PC-3 (cell line): ENCODE measurements around the gene TXNL4B. TPM values are rescaled to one million over a fixed set of nuclear protein-coding genes. Genes with fewer than 3 reads are reported as not detected.
"Not testable (repeated sequence)": the region's sequence is repeated elsewhere in the genome, so short reads cannot be mapped to it uniquely, and the experiment has no call there.

Experiments
- ATAC-seq: fragments of 200-7000 bp; cut with Tn5 transposase; 2 replicates; pipeline ENCODE4 v1.9.1; 2020; ENCODE audit warnings: mild to moderate bottlenecking, moderate library complexity
- BruUV-seq: library from RNA; stranded (reverse); fragments of 400-500 nt; replicated peaks from 2 replicates; lab custom pipeline; 2021; lab: Mats Ljungman, UMichigan
- CTCF ChIA-PET: fragments of 300-600 bp; sonication (Branson Sonifier 250); formaldehyde crosslinking; loops from one replicate; lab custom pipeline; 2022; ENCODE audit warnings: antibody characterized with exemption; lab: Charles Lee
- POLR2A ChIA-PET: fragments of 300-600 bp; sonication (Branson Sonifier 250); formaldehyde crosslinking; loops from one replicate; lab custom pipeline; 2022; ENCODE audit warnings: antibody characterized with exemption; ENCODE audit not compliant: unreplicated experiment; lab: Charles Lee
- DNase-seq: peaks from one replicate; pipeline ENCODE4 v3.0.0-alpha.2; 2015
- H2AFZ ChIP-seq: fragments of 300-600 bp; sonication (generic); 2 replicates; pipeline ENCODE4 v1.6.0; 2016; ENCODE audit warnings: antibody characterized with exemption, low read length
- H3F3A ChIP-seq: fragments of 300-600 bp; sonication (generic); one replicate; pipeline ENCODE4 v1.6.0; 2017; ENCODE audit warnings: antibody characterized with exemption, low read length, control low read depth, mild to moderate bottlenecking; ENCODE audit not compliant: unreplicated experiment
- H3K27ac ChIP-seq: fragments of 300-600 bp; sonication (generic); 2 replicates; pipeline ENCODE4 v1.5.1; 2016; ENCODE audit warnings: mild to moderate bottlenecking, low read length
- H3K27me3 ChIP-seq: fragments of 300-600 bp; sonication (generic); 2 replicates; pipeline ENCODE4 v1.6.1; 2016; ENCODE audit warnings: low read length, mixed read lengths
- H3K36me3 ChIP-seq: fragments of 300-600 bp; sonication (generic); 2 replicates; pipeline ENCODE4 v1.6.1; 2016; ENCODE audit warnings: low read depth, mixed run types, low read length, mixed read lengths
- H3K4me1 ChIP-seq: fragments of 300-600 bp; sonication (generic); 2 replicates; pipeline ENCODE4 v1.5.1; 2016; ENCODE audit warnings: low read length; ENCODE audit not compliant: insufficient read depth
- H3K4me2 ChIP-seq: fragments of 300-600 bp; sonication (generic); 2 replicates; pipeline ENCODE4 v1.6.0; 2016; ENCODE audit warnings: low read length
- H3K4me3 ChIP-seq: fragments of 300-600 bp; sonication (generic); 2 replicates; pipeline ENCODE4 v1.5.1; 2016; ENCODE audit warnings: mild to moderate bottlenecking, low read length, mixed read lengths
- H3K79me2 ChIP-seq: fragments of 300-600 bp; sonication (generic); 2 replicates; pipeline ENCODE4 v1.6.1; 2017; ENCODE audit warnings: low read length, mixed read lengths
- H3K9ac ChIP-seq: fragments of 300-600 bp; sonication (generic); 2 replicates; pipeline ENCODE4 v1.6.0; 2016; ENCODE audit warnings: mild to moderate bottlenecking, low read length
- H3K9me2 ChIP-seq: fragments of 300-600 bp; sonication (generic); replicated peaks from 2 replicates; pipeline ENCODE4 v1.6.1; 2016; ENCODE audit warnings: mixed run types, low read length, mixed read lengths
- H3K9me3 ChIP-seq: fragments of 300-600 bp; sonication (generic); 2 replicates; pipeline ENCODE4 v1.6.1; 2016; ENCODE audit warnings: low read length, mixed read lengths
- H4K20me1 ChIP-seq: fragments of 300-600 bp; sonication (generic); 2 replicates; pipeline ENCODE4 v1.6.1; 2016; ENCODE audit warnings: low read length, mixed read lengths
- CTCF ChIP-seq: fragments of 300-600 bp; sonication (generic); conservative IDR thresholded peaks from 2 replicates; pipeline ENCODE4 v1.5.1; 2017; ENCODE audit warnings: antibody characterized with exemption, low read depth, mild to moderate bottlenecking, low read length
- EZH2 ChIP-seq: fragments of 300-600 bp; sonication (generic); IDR thresholded peaks from one replicate; pipeline ENCODE4 v1.6.1; 2017; ENCODE audit warnings: antibody characterized with exemption, mild to moderate bottlenecking, low read length; ENCODE audit not compliant: unreplicated experiment
- EZH2phosphoT487 ChIP-seq: fragments of 300-600 bp; sonication (generic); IDR thresholded peaks from 2 replicates; pipeline ENCODE4 v1.6.1; 2018; ENCODE audit warnings: mild to moderate bottlenecking, antibody characterized with exemption, low read length, borderline replicate concordance
- intact Hi-C: fragments of 100-400 bp; cut with micrococcal nuclease; formaldehyde crosslinking; loops from 2 replicates; pipeline ENCODE4 v1.9.0; 2023
- total RNA-seq: library from RNA; depleted of rRNA; stranded (reverse); fragments of >200 nt; gene quantifications from 2 replicates; pipeline ENCODE4 v1.2.3, GENCODE V29; 2014

The TXNL4B gene
- total RNA-seq, 1 experiment from 2014 or later: 9.6 TPM

- Histone ChIP-seq H3F3A (no peaks in the 10 kb centered on the region), H3K4me3 (no peak overlapping the region), H3K9me3 (no peaks in the 10 kb centered on the region), H3K27me3 (peaks cover 14% of the 10 kb centered on the region), H3K36me3 (no peaks in the 10 kb centered on the region), H3K4me2 (no peak overlapping the region), H3K79me2 (no peaks in the 10 kb centered on the region), H4K20me1 (no peaks in the 10 kb centered on the region), H3K27ac (no peak overlapping the region), H3K4me1 (no peaks in the 10 kb centered on the region), H3K9me2 (no peaks in the 10 kb centered on the region), H3K9ac (no peak overlapping the region), H2AFZ (no peak overlapping the region)
- ATAC-seq (no peak), DNase-seq (no peak)
- CTCF ChIA-PET: no interaction called here
- intact Hi-C loops: no loop called here
- TF ChIP-seq EZH2 (no peak), CTCF (no peak), EZH2phosphoT487 (no peak)
- POLR2A ChIA-PET: no interaction called here
- BruUV-seq: no TSS peak
Measured at GRCh38 chr16:72055911-72056310, 37.5 kb downstream of the TXNL4B start.

GRCh38 chr16:72054254-72054847, 39.1 kb downstream of the TXNL4B start, which contains the start of gene HP:
Gene HP, plus strand, starts transcription at chr16:72054505. Its CDS starts 148 bp downstream, at chr16:72054653.
- not testable (repeated sequence) for ATAC-seq

DNA sequence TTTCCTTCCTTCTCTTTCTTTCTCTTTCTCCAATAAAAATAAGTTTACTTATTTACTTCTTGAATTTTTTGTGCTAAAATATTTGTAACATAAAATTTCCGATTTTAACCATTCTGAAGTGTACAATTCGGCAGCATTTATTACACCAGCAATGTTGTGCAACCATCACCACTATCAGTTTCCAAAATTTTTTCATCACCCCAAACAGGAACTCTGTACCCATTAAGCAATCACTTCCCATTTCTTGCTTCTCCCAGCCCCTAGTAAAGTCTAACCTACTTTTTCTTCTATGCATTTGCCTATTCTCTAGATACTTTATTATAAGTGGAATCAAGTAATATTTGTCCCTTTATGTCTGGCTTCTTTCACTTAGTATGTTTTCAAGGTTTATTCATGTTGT, 41.6 kb downstream of the TXNL4B start:
- no peak overlapping the region for H3K4me2 ChIP-seq
- no peaks in the 10 kb centered on the region for H3F3A ChIP-seq
- H3K36me3 ChIP-seq: no peaks in the 10 kb centered on the region
- no peak overlapping the region for H3K9ac ChIP-seq
- no peaks in the 10 kb centered on the region for H3K9me3 ChIP-seq
- H3K9me2 ChIP-seq: no peaks in the 10 kb centered on the region
- no peaks in the 10 kb centered on the region for H3K79me2 ChIP-seq
- intact Hi-C loops: no loop called here
- no peaks in the 10 kb centered on the region for H4K20me1 ChIP-seq
- TF ChIP-seq EZH2phosphoT487 (no peak), EZH2 (no peak), CTCF (no peak)
- no peak overlapping the region for H2AFZ ChIP-seq
- BruUV-seq: no TSS peak
- ATAC-seq: no peak
- H3K27me3 ChIP-seq: peaks cover 14% of the 10 kb centered on the region; the same call in 1 of the 2 replicates
- ChIA-PET POLR2A (no interaction called here), CTCF (no interaction called here)
- no peak overlapping the region for H3K27ac ChIP-seq
- no peak for DNase-seq
- no peak overlapping the region for H3K4me3 ChIP-seq
- no peaks in the 10 kb centered on the region for H3K4me1 ChIP-seq

More at GRCh38 chr16:72054254-72054847, 39.1 kb downstream of the TXNL4B start, which contains the start of gene HP:
- H3K27ac ChIP-seq, H3K4me2 ChIP-seq, H3K36me3 ChIP-seq, H3K9me3 ChIP-seq, POLR2A ChIA-PET, H3K9me2 ChIP-seq, H2AFZ ChIP-seq, DNase-seq, H3K79me2 ChIP-seq, H3F3A ChIP-seq, CTCF ChIA-PET, H3K9ac ChIP-seq, H4K20me1 ChIP-seq, H3K4me3 ChIP-seq, H3K4me1 ChIP-seq, BruUV-seq, intact Hi-C loops: not testable (repeated sequence)
- peaks cover 14% of the 10 kb centered on the region; the same call in 1 of the 2 replicates for H3K27me3 ChIP-seq
